Small intestine (tissue), 7 donors: ENCODE measurements around the gene KY. TPM values are rescaled to one million over a fixed set of nuclear protein-coding genes. Genes with fewer than 3 reads are reported as not detected.

Experiments
- DNase-seq, 2 donors: peaks; one replicate each; pipeline versions ENCODE4 v3.0.0 to v3.0.0-alpha.2; 2013
- FAIRE-seq: peaks from 2 replicates; lab custom pipeline; 2012; peaks lifted over from hg19 to GRCh38; lab: Jason Lieb, UNC
- H3K27ac ChIP-seq, 3 donors: one replicate each; pipeline ENCODE4 v1.5.1; 2013; ENCODE audit warnings: low read length in 2 of 3, mild to moderate bottlenecking in 2 of 3, control low read depth in 1 of 3, inconsistent platforms in 1 of 3, low read depth in 1 of 3, moderate library complexity in 1 of 3
- H3K27me3 ChIP-seq, 3 donors: one replicate each; pipeline ENCODE4 v1.6.1; 2013; ENCODE audit warnings: low read length in 3 of 3, inconsistent platforms in 1 of 3; ENCODE audit not compliant: control insufficient read depth in 3 of 3, insufficient read depth in 3 of 3
- H3K36me3 ChIP-seq, 3 donors: one replicate each; pipeline ENCODE4 v1.6.1; 2013; ENCODE audit warnings: low read length in 3 of 3, inconsistent platforms in 1 of 3, low read depth in 1 of 3, mild to moderate bottlenecking in 1 of 3, moderate library complexity in 1 of 3; ENCODE audit not compliant: control insufficient read depth in 3 of 3, insufficient read depth in 2 of 3
- H3K4me1 ChIP-seq, 3 donors: one replicate each; pipeline ENCODE4 v1.6.1; 2013; ENCODE audit warnings: low read length in 2 of 3, inconsistent platforms in 1 of 3, low read depth in 1 of 3, mild to moderate bottlenecking in 1 of 3, moderate library complexity in 1 of 3; ENCODE audit not compliant: control insufficient read depth in 3 of 3, insufficient read depth in 2 of 3
- H3K4me3 ChIP-seq, 3 donors: one replicate each; pipeline ENCODE4 v1.5.1; 2013; ENCODE audit warnings: low read length in 3 of 3, control low read depth in 1 of 3, inconsistent platforms in 1 of 3, low read depth in 1 of 3, mild to moderate bottlenecking in 1 of 3, moderate library complexity in 1 of 3
- H3K9me3 ChIP-seq, 2 donors: one replicate each; pipeline ENCODE4 v1.6.1; 2013; ENCODE audit warnings: low read depth in 1 of 2, low read length in 1 of 2; ENCODE audit not compliant: control insufficient read depth in 2 of 2, insufficient read depth in 1 of 2
- WGBS, 3 donors: extraction: QIAGEN DNeasy Blood & Tissue Kit; methylation state at CpG; one replicate each; pipeline ENCODE4 v1.1.7; 2013; 5-methylcytosine and 5-hydroxymethylcytosine counted together
- polyA plus RNA-seq, 4 donors: library from polyadenylated mRNA; stranded (reverse) in 3 of 4; unstranded in 1 of 4; fragments of 200-250 nt in 3 of 4; fragments of 120-200 nt in 1 of 4; gene quantifications; one replicate each; pipeline versions ENCODE4 v1.2.1 to v1.2.3, GENCODE V29; 2013
- donor health status: healthy with polysubstance abuse.
- donor health status: control.
- donor health status: control.
- donor health status: Bipolar disorder and iron deficiency.
- donor health status: healthy.

The KY gene
- polyA plus RNA-seq, 4 donors = 0.48 to 0.55 TPM; not detected in 2

DNA sequence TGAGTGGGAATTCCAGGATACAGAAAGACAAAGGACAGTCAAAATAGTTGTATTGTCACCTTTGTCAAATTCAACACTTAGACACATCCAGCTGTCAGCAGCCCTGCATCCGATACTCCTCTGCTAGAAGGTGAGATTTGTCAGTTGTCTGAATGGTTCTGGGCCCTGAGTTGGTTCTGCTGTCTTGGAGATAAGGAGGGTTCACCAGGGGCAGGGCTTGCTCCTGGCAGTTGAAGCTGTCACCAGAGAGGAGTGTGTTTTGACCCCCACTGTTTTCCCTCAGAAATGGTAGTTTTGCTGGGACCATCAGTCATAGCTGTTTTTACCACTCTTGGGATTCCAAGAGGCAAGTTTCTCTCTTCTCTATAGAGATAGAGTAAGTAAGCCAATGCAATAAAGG, 3.2 kb upstream of the KY start:
- H3K27ac ChIP-seq = no peak overlapping the region
- H3K36me3 ChIP-seq = no peaks in the 10 kb centered on the region
- peaks cover 0 to 10% (median 3%) of the 10 kb centered on the region in 3 donors for H3K27me3 ChIP-seq
- DNase-seq = no peak
- no peaks in the 10 kb centered on the region for H3K9me3 ChIP-seq
- no peak for FAIRE-seq
- peaks cover 0 to 8% (median 0%) of the 10 kb centered on the region in 3 donors for H3K4me1 ChIP-seq
- 91 to 96% (median 91%) methylated on average over 1 of the region's 1 CpG for WGBS, 3 donors
- no peak overlapping the region for H3K4me3 ChIP-seq

DNA sequence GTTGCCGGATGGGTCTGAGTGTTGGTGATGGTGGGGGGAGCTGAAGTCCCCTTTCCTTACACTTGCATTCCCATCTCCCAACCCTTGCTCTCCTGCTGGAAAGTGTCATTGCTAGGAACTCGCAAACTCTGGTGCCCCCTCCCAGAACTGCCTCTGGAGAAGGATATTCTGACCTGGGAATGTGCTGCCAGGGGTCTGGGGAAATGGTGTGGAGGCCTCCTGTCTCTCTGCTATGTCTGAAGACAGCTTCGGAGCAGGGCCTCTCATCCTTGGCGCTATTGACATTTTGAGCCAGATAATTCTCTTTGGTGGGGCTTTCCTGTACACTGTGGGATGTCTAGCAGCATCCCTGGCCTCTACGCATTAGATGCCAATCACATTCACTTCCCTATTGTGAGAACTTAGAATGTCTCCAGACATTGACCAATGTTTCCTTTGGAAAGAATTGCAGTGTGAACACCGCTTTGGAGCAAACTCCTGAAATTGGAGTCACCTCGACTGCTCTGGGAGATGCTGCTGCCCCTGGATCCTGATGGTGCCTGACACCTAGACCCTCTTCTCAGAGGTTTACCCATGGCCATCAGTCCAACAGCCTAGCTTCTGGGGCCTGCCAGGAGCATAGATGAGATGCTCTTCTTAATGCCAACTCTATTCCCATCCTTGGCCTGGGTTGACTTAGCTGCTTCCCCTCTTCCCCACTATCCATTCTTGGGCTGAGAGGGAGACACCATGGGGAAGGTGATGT, 2.2 kb upstream of the KY start:
- H3K36me3 ChIP-seq = no peaks in the 10 kb centered on the region
- no peak for DNase-seq
- no peak for FAIRE-seq

DNA sequence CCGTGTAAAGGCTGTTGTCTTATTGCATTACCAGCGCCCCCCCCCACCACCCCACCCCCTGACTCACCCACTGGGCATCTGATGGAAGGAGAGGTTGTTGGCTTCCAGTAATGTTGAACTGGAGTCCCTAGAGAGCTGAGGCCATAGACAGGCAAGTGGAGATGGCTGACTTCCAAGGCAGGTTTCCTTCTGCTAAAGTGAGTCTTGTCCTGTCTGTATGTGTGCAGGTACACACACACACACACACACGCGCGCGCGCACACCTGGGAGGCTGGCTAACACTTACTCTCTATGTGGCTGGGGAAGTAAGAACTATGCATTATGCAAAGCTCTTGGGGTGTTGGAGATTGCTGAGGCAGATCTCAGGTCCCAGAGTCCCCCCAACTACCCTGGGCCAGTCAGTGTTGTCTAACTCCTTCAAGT, 1.6 kb upstream of the KY start:
- no peak overlapping the region for H3K27ac ChIP-seq
- peaks cover 0 to 8% (median 0%) of the 10 kb centered on the region in 3 donors for H3K4me1 ChIP-seq
- no peaks in the 10 kb centered on the region for H3K36me3 ChIP-seq
- no peaks in the 10 kb centered on the region for H3K9me3 ChIP-seq
- DNase-seq (no peak), FAIRE-seq (no peak)
- no peak overlapping the region for H3K4me3 ChIP-seq
- WGBS, 3 donors = 31 to 71% (median 55%) methylated on average over 7 of the region's 7 CpGs
- H3K27me3 ChIP-seq = peaks cover 0 to 10% (median 3%) of the 10 kb centered on the region in 3 donors

More for the DNA sequence above, 2.2 kb upstream of the KY start:
- Histone ChIP-seq H3K27me3 (peaks cover 0 to 10% (median 3%) of the 10 kb centered on the region in 3 donors), H3K9me3 (no peaks in the 10 kb centered on the region), H3K4me1 (peaks cover 0 to 8% (median 0%) of the 10 kb centered on the region in 3 donors), H3K27ac (no peak overlapping the region), H3K4me3 (no peak overlapping the region)
- 86 to 96% (median 92%) methylated on average over 7 of the region's 7 CpGs for WGBS, 3 donors

DNA sequence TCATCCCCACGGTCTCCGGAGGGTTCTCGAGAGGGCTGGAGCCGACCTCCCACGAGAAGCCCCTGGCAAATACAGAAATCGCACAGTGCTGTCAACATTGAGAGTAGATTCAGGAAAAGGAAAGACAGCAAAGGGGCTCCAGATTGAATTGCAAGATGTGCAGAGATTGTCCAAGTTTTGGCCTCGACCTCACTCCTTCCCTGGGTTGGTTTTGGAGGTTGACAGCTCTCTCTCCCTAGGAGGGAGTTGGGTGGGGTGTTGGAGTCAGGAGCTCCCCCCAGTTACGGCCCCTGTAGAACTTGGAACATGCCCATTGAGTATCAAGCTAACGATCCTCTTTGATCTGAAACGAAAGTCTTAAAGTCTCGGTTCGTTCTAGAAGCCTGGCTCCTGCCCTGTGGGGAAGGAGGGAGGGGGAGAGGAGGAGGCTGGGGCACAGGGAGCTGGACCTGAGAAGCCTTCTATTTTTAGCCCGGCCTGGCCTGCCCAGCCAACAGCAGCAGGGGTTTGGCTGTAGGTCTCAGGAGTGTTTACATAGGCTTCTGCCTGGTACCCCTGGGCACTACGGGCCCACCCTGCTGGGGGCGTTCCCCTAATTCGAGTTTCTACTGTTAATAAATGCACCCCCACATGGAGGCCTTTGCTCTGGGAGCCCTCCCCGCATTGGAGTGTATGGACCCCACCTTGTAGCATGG, 672 bp upstream of the KY start:
- Histone ChIP-seq H3K27ac (no peak overlapping the region), H3K9me3 (no peaks in the 10 kb centered on the region), H3K36me3 (peaks cover 0 to 2% (median 0%) of the 10 kb centered on the region in 3 donors), H3K4me1 (peaks cover 0 to 8% (median 0%) of the 10 kb centered on the region in 3 donors), H3K4me3 (peak overlapping the region in 2 of 3 donors; percentile 29 to 40), H3K27me3 (peaks cover 0 to 10% (median 3%) of the 10 kb centered on the region in 3 donors)
- 5 to 14% (median 12%) methylated on average over 17 of the region's 17 CpGs for WGBS, 3 donors
- DNase-seq (peak; percentile 9 to 35), FAIRE-seq (no peak)

DNA sequence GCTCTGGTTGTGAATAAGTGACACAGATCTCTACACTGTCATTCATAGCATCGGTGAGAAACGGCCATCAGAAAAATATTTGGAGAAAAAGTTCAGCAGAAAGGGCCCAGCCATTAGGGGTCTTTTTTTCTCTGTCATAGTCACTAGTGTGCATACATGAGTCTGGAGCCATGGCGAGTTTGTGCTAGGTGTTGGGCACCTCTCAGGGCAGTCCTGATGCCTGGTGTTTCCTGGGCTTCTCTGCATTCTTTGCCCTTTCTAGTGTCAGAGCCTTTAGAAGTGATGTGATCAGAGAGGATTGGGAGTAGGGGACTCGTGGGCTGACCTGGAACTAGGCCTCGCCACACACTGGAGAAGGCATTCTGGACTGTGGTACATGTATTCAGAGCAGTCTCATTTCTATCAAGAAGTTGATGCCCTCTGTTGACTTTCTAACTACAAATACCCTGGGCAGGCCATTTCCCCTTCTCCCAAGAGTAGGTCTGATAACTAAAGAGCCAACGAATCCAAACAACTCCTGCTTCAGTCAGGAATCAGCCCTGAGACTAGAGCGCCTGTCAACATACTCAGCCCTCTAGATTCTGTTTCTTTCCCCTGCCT, 1.6 kb downstream of the KY start:
- H3K36me3 ChIP-seq = peaks cover 0 to 2% (median 0%) of the 10 kb centered on the region in 3 donors
- no peak for DNase-seq
- H3K4me3 ChIP-seq = no peak overlapping the region
- no peaks in the 10 kb centered on the region for H3K9me3 ChIP-seq
- FAIRE-seq = no peak
- peaks cover 0 to 10% (median 0%) of the 10 kb centered on the region in 3 donors for H3K27me3 ChIP-seq
- 73 to 89% (median 87%) methylated on average over 7 of the region's 7 CpGs for WGBS, 3 donors
- H3K4me1 ChIP-seq = peaks cover 0 to 17% (median 0%) of the 10 kb centered on the region in 3 donors
- H3K27ac ChIP-seq = no peak overlapping the region

DNA sequence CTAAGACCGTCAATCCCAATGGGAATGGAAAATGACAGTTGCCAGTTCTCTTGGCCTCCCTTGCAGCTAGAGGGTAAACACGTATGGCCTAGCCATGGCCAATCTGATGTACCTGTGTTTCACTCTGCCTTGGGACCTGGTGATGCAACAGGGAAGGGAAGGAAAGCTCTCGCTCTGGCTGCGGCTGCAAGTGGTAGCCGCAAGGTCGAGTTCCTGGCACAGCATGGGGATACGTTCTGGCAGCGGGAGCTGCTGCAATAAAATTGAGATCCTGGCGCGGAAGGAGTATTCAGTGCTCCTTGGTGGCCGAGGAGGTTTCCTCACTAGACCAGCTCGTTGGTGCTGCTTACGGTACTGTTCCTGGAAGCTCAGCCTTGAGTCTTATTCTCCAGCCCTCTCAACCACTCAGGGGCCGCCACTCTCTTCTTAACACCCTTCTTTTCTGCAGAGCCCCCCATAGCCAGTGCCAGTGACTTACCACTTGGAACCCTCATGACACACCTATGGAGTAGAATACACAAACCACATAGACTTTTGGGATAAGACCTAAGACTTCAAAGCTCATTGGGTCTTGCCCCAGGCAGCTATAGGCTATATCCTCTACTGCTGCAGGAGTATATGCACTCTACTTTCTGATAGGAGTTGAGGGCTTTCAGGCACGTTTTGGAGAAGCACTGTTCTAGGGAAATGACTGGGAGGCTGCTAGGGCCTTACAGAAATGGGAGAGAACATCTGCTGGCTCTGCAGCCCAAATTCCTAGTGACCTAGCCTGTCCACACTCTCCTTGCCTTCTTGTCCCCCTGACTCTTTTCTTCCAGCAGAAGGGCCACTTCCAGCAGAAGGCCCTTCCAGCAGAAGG, 2.7 kb downstream of the KY start:
- no peak for FAIRE-seq
- 87 to 92% (median 91%) methylated on average over 15 of the region's 15 CpGs for WGBS, 3 donors

DNA sequence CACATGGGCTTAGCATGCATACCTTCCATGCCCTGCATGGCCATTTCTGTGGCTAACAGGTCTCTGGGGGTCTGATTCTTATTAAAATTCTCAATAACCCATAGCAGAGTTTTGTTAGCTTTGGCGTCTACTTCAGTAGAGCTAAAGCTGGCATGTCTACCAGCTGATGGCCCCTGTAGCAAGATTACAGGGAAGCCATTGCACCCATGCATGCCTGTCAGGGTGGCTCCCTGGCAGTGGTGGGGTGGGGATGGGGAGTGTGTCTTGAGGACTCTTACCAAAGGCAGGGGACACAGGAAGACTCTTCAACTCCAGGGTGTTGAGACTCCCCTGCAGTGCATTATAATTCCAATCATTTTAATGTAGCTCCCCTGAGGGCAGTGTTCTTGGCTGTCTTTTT, 4.7 kb downstream of the KY start:
- Histone ChIP-seq H3K36me3 (peaks cover 0 to 6% (median 0%) of the 10 kb centered on the region in 3 donors), H3K4me1 (peaks cover 0 to 9% (median 0%) of the 10 kb centered on the region in 3 donors), H3K9me3 (no peaks in the 10 kb centered on the region), H3K4me3 (no peak overlapping the region), H3K27ac (no peak overlapping the region), H3K27me3 (peaks cover 0 to 6% (median 0%) of the 10 kb centered on the region in 3 donors)
- FAIRE-seq (no peak), DNase-seq (no peak)
- WGBS, 3 donors = 89 to 96% (median 89%) methylated on average over 1 of the region's 1 CpG

More for the DNA sequence above, 2.7 kb downstream of the KY start:
- H3K27me3 ChIP-seq = peaks cover 0 to 10% (median 0%) of the 10 kb centered on the region in 3 donors
- H3K4me1 ChIP-seq = peaks cover 0 to 17% (median 0%) of the 10 kb centered on the region in 3 donors
- H3K27ac ChIP-seq = no peak overlapping the region
- no peak overlapping the region for H3K4me3 ChIP-seq
- no peaks in the 10 kb centered on the region for H3K9me3 ChIP-seq
- peaks cover 0 to 2% (median 0%) of the 10 kb centered on the region in 3 donors for H3K36me3 ChIP-seq
- no peak for DNase-seq
